IMR-90 (cell line): ENCODE results near the gene LRP1B. TPM values are rescaled to one million over a fixed set of nuclear protein-coding genes. Genes with fewer than 3 reads are reported as not detected.
A peak's percentile ranks its signal among the peaks of the same experiment; 100 is the strongest.

Experiments
- ATAC-seq: fragments of 200-7000 bp; cut with Tn5 transposase; 2 replicates; pipeline ENCODE4 v1.9.1; 2020; ENCODE audit warnings: low read depth, mild to moderate bottlenecking, moderate library complexity
- BruUV-seq: library from RNA; stranded (reverse); fragments of 400-500 nt; replicated peaks from 2 replicates; lab custom pipeline; 2021; lab: Mats Ljungman, UMichigan
- CTCF ChIA-PET: fragments of 300-600 bp; formaldehyde crosslinking; extraction: SDS; loops from one replicate; lab custom pipeline; 2021; ENCODE audit warnings: antibody characterized with exemption; lab: Yijun Ruan, JAX
- POLR2A ChIA-PET: fragments of 300-600 bp; sonication (Branson Sonifier 250); formaldehyde crosslinking; loops from one replicate; lab custom pipeline; 2022; ENCODE audit warnings: antibody characterized with exemption; ENCODE audit not compliant: unreplicated experiment; lab: Charles Lee
- DNase-seq: peaks from one replicate; pipeline ENCODE4 v3.0.0; 2013
- H2AFZ ChIP-seq: replicated peaks from 2 replicates; pipeline ENCODE3; 2013; ENCODE audit warnings: low read length, mild to moderate bottlenecking; ENCODE audit not compliant: poor library complexity
- H2AK5ac ChIP-seq: 2 replicates; pipeline ENCODE4 v1.6.1; 2013; ENCODE audit warnings: low read depth, low read length, inconsistent platforms
- H2AK9ac ChIP-seq: replicated peaks from 2 replicates; pipeline ENCODE3; 2013; ENCODE audit warnings: mild to moderate bottlenecking, low read depth, low read length, moderate library complexity; ENCODE audit not compliant: poor library complexity
- H2BK120ac ChIP-seq: 2 replicates; pipeline ENCODE4 v1.6.1; 2013; ENCODE audit warnings: low read depth, low read length, inconsistent platforms
- H2BK15ac ChIP-seq: 3 replicates; pipeline ENCODE4 v1.6.1; 2013; ENCODE audit warnings: low read depth, low read length, inconsistent platforms
- H2BK20ac ChIP-seq: 2 replicates; pipeline ENCODE4 v1.6.1; 2013; ENCODE audit warnings: low read depth, mild to moderate bottlenecking, inconsistent platforms, low read length, moderate library complexity
- H2BK5ac ChIP-seq: 2 replicates; pipeline ENCODE4 v1.6.1; 2013; ENCODE audit warnings: mild to moderate bottlenecking, low read depth, low read length, inconsistent platforms; ENCODE audit not compliant: poor library complexity, severe bottlenecking
- H3K14ac ChIP-seq: replicated peaks from 2 replicates; pipeline ENCODE4 v1.6.1; 2013; ENCODE audit warnings: low read depth, low read length, inconsistent platforms
- H3K18ac ChIP-seq: 2 replicates; pipeline ENCODE4 v1.6.1; 2013; ENCODE audit warnings: low read depth, low read length, control low read depth
- H3K23ac ChIP-seq: 2 replicates; pipeline ENCODE4 v1.6.1; 2013; ENCODE audit warnings: low read depth, low read length, inconsistent platforms
- H3K27ac ChIP-seq: 2 replicates; pipeline ENCODE4 v1.5.1; 2013; ENCODE audit warnings: mild to moderate bottlenecking, control low read depth, low read length; ENCODE audit not compliant: insufficient read depth
- H3K27me3 ChIP-seq: 2 replicates; pipeline ENCODE4 v1.6.1; 2013; ENCODE audit warnings: low read length; ENCODE audit not compliant: control insufficient read depth, insufficient read depth
- H3K36me3 ChIP-seq: 2 replicates; pipeline ENCODE4 v1.6.1; 2013; ENCODE audit warnings: low read length, mixed read lengths; ENCODE audit not compliant: control insufficient read depth, insufficient read depth
- H3K4ac ChIP-seq: 2 replicates; pipeline ENCODE4 v1.6.1; 2013; ENCODE audit warnings: low read depth, low read length, inconsistent platforms
- H3K4me1 ChIP-seq: 2 replicates; pipeline ENCODE4 v1.6.1; 2013; ENCODE audit warnings: low read length, mixed read lengths; ENCODE audit not compliant: control insufficient read depth, insufficient read depth
- H3K4me2 ChIP-seq: 2 replicates; pipeline ENCODE4 v1.6.1; 2013; ENCODE audit warnings: low read depth, mild to moderate bottlenecking, control low read depth, low read length, moderate library complexity
- H3K4me3 ChIP-seq: 2 replicates; pipeline ENCODE4 v1.5.1; 2013; ENCODE audit warnings: low read depth, mild to moderate bottlenecking, control low read depth, low read length, moderate library complexity; ENCODE audit not compliant: insufficient read depth
- H3K56ac ChIP-seq: 2 replicates; pipeline ENCODE4 v1.6.1; 2013; ENCODE audit warnings: low read length, inconsistent platforms; ENCODE audit not compliant: insufficient read depth; ENCODE audit errors: extremely low read depth
- H3K79me1 ChIP-seq, 2 experiments: 2 replicates each; pipeline ENCODE4 v1.6.1; 2013; ENCODE audit warnings: low read length in 2 of 2, inconsistent platforms in 1 of 2, low read depth in 1 of 2
- H3K9ac ChIP-seq: 2 replicates; pipeline ENCODE4 v1.6.1; 2013; ENCODE audit warnings: low read depth, low read length, control low read depth
- H3K9me1 ChIP-seq: 2 replicates; pipeline ENCODE4 v1.6.1; 2013; ENCODE audit warnings: low read length, inconsistent platforms; ENCODE audit not compliant: insufficient read depth
- H3K9me3 ChIP-seq: 2 replicates; pipeline ENCODE4 v1.6.1; 2013; ENCODE audit warnings: low read length; ENCODE audit not compliant: control insufficient read depth, insufficient read depth
- H4K20me1 ChIP-seq: 2 replicates; pipeline ENCODE4 v1.6.1; 2013; ENCODE audit warnings: low read length, inconsistent platforms; ENCODE audit not compliant: insufficient read depth
- H4K5ac ChIP-seq: 2 replicates; pipeline ENCODE4 v1.6.1; 2013; ENCODE audit warnings: mild to moderate bottlenecking, low read depth, low read length, control low read depth
- H4K8ac ChIP-seq, 2 experiments: 2 replicates each; pipeline ENCODE4 v1.6.1; 2013; ENCODE audit warnings: low read depth in 2 of 2, low read length in 2 of 2, control low read depth in 1 of 2, inconsistent platforms in 1 of 2
- H4K91ac ChIP-seq: 2 replicates; pipeline ENCODE4 v1.6.1; 2013; ENCODE audit warnings: low read depth, low read length, inconsistent platforms; ENCODE audit not compliant: insufficient read depth
- BHLHE40 ChIP-seq: fragments of 150-350 bp; IDR thresholded peaks from 2 replicates; pipeline ENCODE4 v1.6.1; 2016; ENCODE audit warnings: mild to moderate bottlenecking, low read depth, low read length
- CHD1 ChIP-seq: IDR thresholded peaks from 2 replicates; pipeline ENCODE4 v1.6.1; 2012; ENCODE audit warnings: low read depth, low read length, improper control_type of control experiment
- POLR2A ChIP-seq: IDR thresholded peaks from 2 replicates; pipeline ENCODE4 v1.6.1; 2012; ENCODE audit warnings: mild to moderate bottlenecking, low read depth, low read length
- RCOR1 ChIP-seq: IDR thresholded peaks from 2 replicates; pipeline ENCODE4 v1.6.1; 2012; ENCODE audit warnings: mild to moderate bottlenecking, low read length, improper control_type of control experiment; ENCODE audit not compliant: insufficient replicate concordance
- RFX5 ChIP-seq: IDR thresholded peaks from 2 replicates; pipeline ENCODE4 v1.8.0; 2012; ENCODE audit warnings: low read depth, mild to moderate bottlenecking, low read length, moderate library complexity
- SMC3 ChIP-seq: fragments of 150-350 bp; IDR thresholded peaks from 2 replicates; pipeline ENCODE4 v1.6.1; 2016; ENCODE audit warnings: low read depth, mild to moderate bottlenecking, antibody characterized with exemption, low read length, moderate library complexity
- USF2 ChIP-seq: fragments of 150-350 bp; IDR thresholded peaks from 2 replicates; pipeline ENCODE4 v1.6.1; 2017; ENCODE audit warnings: mild to moderate bottlenecking, antibody characterized with exemption, low read length, low read depth
- WGBS, 2 experiments: methylation state at CpG; one replicate each; pipeline versions ENCODE4 v1.1.5 to v1.1.7; 2013; ENCODE audit warnings: missing lambda C conversion rate in 2 of 2; ENCODE audit not compliant: insufficient read length in 1 of 2; ENCODE audit errors: extremely low coverage in 2 of 2; 5-methylcytosine and 5-hydroxymethylcytosine counted together
- dilution Hi-C: fragments of 300-500 bp; cut with HindIII; formaldehyde crosslinking; loops from one replicate; pipeline ENCODE4 v1.14.3; 2018; ENCODE audit warnings: low sequenced_read_pairs; ENCODE audit not compliant: unreplicated experiment
- in situ Hi-C: fragments of 300-500 bp; cut with MboI; formaldehyde crosslinking; loops from 3 replicates; pipeline ENCODE4 v1.14.3; 2019; ENCODE audit warnings: low sequenced_read_pairs, inconsistent platforms, mixed read lengths
- intact Hi-C: fragments of 100-400 bp; cut with micrococcal nuclease; formaldehyde crosslinking; loops from 2 replicates; pipeline ENCODE4 v1.10.0; 2022
- polyA plus RNA-seq, 3 experiments: library from polyadenylated mRNA; depleted of rRNA; stranded (reverse); fragments of >200 nt; gene quantifications; 2 replicates each; pipeline ENCODE4 v1.2.3, GENCODE V29; 2012; ENCODE audit warnings: low replicate concordance in 1 of 3
- total RNA-seq: library from RNA; depleted of rRNA; stranded (reverse); fragments of >200 nt; gene quantifications from 2 replicates; pipeline ENCODE4 v1.2.3, GENCODE V29; 2012
- TF ChIP-seq, protein P1 (sequence below): conservative IDR thresholded peaks from 2 replicates; pipeline ENCODE4 v1.5.1; 2012; ENCODE audit warnings: mild to moderate bottlenecking, low read depth, low read length, improper control_type of control experiment

Gene LRP1B
- total and polyA plus RNA-seq, 2 of the 4 experiments (the other 2 are of a cell fraction) = under 0.01 to 0.02 TPM

- Histone ChIP-seq H3K36me3 (no peaks in the 10 kb centered on the region), H3K56ac (no peak overlapping the region), H3K18ac (no peak overlapping the region), H4K20me1 (no peaks in the 10 kb centered on the region), H2BK20ac (no peak overlapping the region), H4K91ac (no peak overlapping the region), H3K14ac (no peak overlapping the region), H3K4me3 (no peak overlapping the region), H2BK15ac (no peak overlapping the region), H4K8ac (no peak overlapping the region), H3K9me3 (no peaks in the 10 kb centered on the region), H3K4me2 (no peak overlapping the region), H3K4me1 (no peaks in the 10 kb centered on the region; the same call in 1 of the 2 replicates), H2BK120ac (no peak overlapping the region), H3K27me3 (no peaks in the 10 kb centered on the region), H3K9ac (no peak overlapping the region), H3K23ac (no peak overlapping the region), H3K27ac (no peak overlapping the region), H3K4ac (no peak overlapping the region), H4K5ac (no peak overlapping the region), H2BK5ac (peak overlapping the region; percentile 80), H2AK9ac (no peak overlapping the region), H2AFZ (no peak overlapping the region), H3K79me1 (no peaks in the 10 kb centered on the region), H3K9me1 (no peaks in the 10 kb centered on the region), H2AK5ac (no peak overlapping the region)
- no TSS peak for BruUV-seq
- peak; percentile 19 for DNase-seq
- intact Hi-C loops = no loop called here
- dilution Hi-C loops = no loop called here
- TF ChIP-seq BHLHE40 (no peak), RCOR1 (no peak), USF2 (no peak), SMC3 (no peak), RFX5 (no peak), POLR2A (no peak), CHD1 (no peak)
- TF ChIP-seq, protein P1, sequence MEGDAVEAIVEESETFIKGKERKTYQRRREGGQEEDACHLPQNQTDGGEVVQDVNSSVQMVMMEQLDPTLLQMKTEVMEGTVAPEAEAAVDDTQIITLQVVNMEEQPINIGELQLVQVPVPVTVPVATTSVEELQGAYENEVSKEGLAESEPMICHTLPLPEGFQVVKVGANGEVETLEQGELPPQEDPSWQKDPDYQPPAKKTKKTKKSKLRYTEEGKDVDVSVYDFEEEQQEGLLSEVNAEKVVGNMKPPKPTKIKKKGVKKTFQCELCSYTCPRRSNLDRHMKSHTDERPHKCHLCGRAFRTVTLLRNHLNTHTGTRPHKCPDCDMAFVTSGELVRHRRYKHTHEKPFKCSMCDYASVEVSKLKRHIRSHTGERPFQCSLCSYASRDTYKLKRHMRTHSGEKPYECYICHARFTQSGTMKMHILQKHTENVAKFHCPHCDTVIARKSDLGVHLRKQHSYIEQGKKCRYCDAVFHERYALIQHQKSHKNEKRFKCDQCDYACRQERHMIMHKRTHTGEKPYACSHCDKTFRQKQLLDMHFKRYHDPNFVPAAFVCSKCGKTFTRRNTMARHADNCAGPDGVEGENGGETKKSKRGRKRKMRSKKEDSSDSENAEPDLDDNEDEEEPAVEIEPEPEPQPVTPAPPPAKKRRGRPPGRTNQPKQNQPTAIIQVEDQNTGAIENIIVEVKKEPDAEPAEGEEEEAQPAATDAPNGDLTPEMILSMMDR = no peak
- WGBS, 2 experiments = 71 to 100% methylated on average over 1 of the region's 2 CpGs
- in situ Hi-C loops = no loop called here
- ChIA-PET CTCF (interaction anchor here (1.6 kb wide), 1 partner anchor 18 kb away, joined by 5 read pairs; no protein-coding TSS in a partner anchor), POLR2A (no interaction called here)
- no peak for ATAC-seq
Measured at GRCh38 chr2:141496810-141497209, 634.0 kb downstream of the LRP1B start.
